DMS53 treated with DMSO at 0.1 percent for 48 hours (cell line): ENCODE results near the gene HSFX1.
"Not testable (repeated sequence)": the region's sequence is repeated elsewhere in the genome, so short reads cannot be mapped to it uniquely, and the experiment has no call there.

Source experiments
- DNase-seq: peaks from one replicate; lab custom pipeline; 2025; ENCODE audit not compliant: unreplicated experiment; lab: John Stamatoyannopoulos, UW

HSFX1 gene

GRCh38 chrX:149773768-149774167, at the start of gene HSFX1:
HSFX1 (plus strand) TSS chrX:149774068; CDS start chrX:149774682, 614 bp downstream.
- DNase-seq, result not testable (repeated sequence)

DNA sequence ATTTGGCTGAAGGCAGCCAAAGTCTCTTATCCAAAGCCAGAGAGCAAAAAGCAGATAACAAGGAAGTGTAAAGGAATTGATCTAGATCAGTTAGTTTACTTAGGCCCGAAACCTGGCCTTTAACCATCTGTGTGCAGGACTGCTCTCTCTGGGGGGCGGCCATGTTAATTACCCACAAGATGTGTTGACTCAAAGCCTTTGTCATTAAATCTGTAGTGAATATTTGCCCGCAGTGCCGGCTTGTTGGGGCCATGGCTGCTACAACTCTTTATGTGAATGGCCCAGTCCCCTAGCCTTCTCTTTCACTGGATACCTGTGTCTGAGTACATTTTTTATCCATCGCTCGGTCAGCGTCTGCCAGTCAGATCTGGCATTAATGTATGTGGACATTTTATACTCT, 46.6 kb upstream of the HSFX1 start:
- not testable (repeated sequence) for DNase-seq

GRCh38 chrX:149742269-149742668, 31.6 kb upstream of the HSFX1 start:
- not testable (repeated sequence) for DNase-seq

DNA sequence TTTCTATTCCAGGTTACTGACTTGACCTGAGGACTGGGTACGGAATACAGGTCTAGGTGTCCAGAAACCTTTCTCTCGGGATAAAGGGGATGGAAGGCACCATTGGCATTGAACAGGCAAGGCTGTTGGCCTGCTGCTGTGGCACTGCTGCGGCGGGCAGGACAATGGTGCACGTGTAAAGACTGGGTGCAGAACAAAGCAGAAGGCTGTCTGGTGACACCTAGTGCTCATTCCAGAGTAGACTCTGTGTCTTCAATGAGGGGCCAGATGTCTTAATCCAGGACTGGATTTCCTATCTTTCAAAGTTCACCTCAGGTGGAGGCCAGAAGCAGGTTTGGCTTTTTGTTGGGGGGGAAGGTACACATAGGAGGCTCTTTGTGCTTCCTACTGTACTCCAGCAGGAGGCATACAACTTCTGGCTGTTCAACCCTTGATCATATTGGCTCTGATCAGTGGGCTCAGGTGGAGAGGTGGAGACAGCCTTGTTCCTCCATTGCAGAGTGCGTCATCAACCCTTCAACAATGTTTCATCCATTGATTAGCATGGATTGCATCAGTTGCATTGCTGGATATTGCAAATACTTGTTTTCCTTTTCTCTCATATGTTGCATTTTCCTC, 27.4 kb upstream of the HSFX1 start:
- not testable (repeated sequence) for DNase-seq

DNA sequence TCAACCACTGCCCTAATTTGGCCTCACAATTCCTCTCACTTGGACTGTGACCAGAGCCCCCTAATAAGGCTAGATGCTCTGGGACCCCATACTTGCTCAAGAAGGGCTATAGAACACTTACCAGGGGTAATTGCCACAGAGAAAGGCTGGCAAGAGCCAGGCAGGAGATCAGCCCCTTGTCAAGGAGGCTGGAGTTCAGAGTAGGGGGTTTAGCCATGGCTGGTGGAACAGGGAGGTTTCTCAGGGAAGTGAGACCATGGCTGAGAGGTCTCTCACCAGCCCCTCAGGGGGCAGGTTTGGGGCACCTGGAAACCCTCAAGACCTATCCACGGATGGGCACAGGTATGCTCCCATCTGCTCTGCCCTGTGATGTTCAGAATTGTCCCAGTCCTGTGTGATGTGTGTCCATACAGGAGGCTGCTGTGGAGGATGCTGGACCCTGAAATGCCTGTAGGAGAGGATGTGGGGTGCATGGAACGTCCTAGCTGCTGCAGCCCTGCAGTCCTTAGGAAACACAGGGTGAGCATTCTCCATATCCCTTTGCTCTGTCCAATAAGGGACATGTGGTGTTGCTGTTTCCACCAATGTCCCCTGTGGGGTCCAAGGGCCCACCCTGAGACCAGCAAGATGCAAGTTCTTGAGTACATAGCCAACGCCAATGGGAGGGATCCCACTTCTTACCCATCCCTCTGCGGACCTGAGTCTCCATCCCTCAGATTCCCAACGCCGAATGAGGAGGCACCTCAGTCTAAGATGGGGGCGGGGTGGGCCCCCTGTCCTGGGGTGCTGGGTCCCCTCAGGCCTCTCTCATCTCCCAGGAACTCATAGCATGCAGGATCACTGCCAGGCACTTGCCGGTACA, 16.4 kb upstream of the HSFX1 start:
- no peak for DNase-seq

DNA sequence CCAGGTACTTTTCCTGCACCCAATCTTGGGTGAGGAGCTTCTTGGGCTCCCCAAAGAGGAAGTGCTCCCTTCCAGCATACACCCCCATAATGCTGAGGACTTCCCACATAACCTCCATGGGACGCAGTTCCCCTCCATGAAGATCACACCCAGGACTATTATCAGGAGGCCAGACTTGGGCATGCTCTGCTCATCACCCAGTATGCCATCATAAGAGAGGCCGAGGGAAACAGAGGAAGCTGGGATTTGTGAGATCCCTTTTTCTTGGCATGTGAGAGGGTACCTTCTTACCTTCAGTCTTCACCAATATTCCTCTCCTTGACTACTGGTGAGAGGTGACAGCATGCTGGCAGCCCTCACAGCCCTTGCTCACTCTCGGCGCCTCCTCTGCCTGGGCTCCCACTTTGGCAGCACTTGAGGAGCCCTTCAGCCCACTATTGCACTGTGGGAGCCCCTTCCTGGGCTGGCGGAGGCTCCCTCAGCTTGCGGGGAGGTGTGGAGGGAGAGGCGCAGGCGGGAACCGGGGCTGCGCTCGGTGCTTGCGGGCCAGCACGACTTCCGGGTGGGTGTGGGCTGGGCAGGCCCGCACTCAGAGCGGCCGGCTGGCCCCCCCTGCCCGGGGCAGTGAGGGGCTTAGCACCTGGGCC, 15.7 kb upstream of the HSFX1 start:
- DNase-seq, result no peak

- not testable (repeated sequence) for DNase-seq
Observed at GRCh38 chrX:149758715-149759078, 15.2 kb upstream of the HSFX1 start.

- DNase-seq, result no peak
Observed at GRCh38 chrX:149759824-149760223, 14.0 kb upstream of the HSFX1 start.

DNA sequence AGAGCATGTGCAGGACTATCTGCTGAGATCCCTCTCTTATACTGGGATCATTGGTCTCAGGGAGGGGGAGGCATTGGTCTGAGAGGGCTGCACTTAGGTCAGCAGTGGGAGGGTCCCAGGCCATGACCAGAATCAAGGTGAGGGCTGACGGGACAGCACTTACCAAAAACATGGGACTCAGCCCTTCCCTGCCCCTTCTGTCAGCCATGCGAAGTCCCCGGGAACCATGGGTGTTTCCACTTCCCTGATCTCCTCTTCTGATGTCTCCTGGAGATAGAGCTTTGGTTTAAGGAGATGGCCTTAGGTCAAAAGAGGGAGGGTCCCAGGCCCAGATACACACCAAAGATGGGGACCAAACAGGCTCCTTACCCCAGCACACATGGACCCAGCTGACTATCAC, 12.9 kb upstream of the HSFX1 start:
- no peak for DNase-seq

GRCh38 chrX:149761858-149762674, 11.8 kb upstream of the HSFX1 start:
- not testable (repeated sequence) for DNase-seq

- DNase-seq, result no peak
Observed at GRCh38 chrX:149762696-149763614, 10.9 kb upstream of the HSFX1 start.

DNA sequence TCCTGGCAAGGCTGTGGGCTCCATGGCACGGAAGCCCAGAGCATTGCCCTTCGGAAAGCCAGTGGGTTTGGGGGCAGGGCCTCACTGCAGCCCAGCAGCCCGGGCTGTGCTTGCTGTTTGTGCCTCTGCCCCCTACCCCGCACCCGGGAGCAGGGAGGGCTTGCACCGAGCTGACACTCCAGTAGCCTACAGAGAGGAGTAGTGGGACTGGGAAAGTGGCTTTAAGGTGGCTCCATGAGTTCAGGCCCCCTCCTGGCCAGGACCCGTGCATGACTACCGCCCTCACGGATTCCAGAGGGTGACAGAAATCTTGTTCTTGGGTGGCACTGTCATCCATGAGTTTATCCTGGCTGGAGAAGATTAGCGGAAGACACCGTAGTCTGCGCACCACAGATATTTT, 3.5 kb upstream of the HSFX1 start:
- not testable (repeated sequence) for DNase-seq

- DNase-seq, result not testable (repeated sequence)
Observed at GRCh38 chrX:149773026-149773425, 842 bp upstream of the HSFX1 start.

DNA sequence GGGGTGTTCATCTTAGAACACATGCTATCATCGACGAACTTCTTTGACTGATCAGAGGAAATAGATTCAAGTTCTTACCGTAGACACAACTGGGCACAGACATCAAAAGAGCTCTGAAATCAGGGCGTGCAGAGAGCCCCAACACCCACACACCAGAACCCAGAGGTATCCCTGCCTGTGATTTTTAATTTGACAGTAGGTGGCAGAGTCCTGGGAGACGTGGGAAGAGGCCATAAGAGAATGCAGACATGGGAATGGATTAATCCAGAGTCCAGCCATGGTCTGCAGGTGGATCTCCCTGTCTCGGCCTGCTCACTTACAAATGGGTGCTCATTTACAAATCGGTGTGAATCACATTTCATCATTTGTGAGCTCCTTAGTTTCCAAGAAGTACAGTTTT, 4.1 kb downstream of the HSFX1 start:
- DNase-seq, result not testable (repeated sequence)

- DNase-seq, result not testable (repeated sequence)
Observed at GRCh38 chrX:149781727-149782126, 7.9 kb downstream of the HSFX1 start, which contains the start of gene MAGEA9. MAGEA9 (plus strand) TSS chrX:149781930; CDS start chrX:149786211, 4,281 bp downstream.

GRCh38 chrX:149795531-149795930, 21.7 kb downstream of the HSFX1 start:
- DNase-seq, result not testable (repeated sequence)

DNA sequence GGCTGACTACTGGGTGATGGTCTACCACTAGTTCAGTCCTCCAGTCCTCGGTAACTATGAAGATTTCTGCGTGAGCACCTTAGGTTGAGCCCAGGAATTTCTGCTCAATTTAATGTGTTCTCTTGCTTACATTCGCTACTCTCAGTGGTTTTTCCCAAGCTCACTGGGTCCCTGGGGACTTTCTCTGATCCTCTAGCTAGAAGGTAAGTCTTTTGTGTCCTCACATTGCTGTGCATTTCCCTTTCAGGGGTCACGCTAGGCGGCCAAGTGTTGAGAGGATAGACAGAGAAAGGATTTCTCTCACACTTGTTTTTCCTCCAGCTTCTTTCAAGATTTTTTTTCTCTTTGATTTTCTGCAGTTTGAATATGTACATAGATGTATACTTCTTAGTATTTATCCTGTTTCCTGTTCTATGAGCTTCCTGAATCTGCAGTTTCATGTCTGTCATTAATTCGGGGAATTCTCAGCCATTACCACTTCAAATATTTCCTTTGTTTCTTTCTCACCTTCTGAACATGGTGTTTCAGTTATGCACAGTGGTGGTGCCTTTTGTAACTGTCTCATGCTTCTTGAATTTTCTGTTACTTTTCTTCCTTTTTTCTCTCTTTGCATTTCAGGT, 25.3 kb downstream of the HSFX1 start:
- DNase-seq, result no peak

DNA sequence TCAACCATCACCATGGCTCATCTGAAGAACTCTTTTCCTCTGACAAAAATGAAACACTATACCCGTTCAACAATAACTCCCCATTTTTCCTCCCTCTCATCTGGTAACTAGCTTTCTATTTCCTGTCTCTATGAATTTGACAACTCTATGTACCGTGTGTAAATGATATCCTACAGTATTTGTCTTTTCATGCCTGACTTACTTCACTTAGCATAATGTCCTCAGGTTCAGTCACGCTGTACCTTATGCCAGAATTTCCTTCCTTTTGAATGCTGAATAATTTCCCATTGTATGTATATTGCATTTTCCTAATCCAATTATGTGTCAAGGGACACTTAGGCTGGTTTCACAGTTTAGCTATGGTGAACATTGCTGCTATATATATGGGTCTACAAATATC, 26.1 kb downstream of the HSFX1 start:
- DNase-seq, result peak; percentile 78

- no peak for DNase-seq
Observed at GRCh38 chrX:149803458-149804062, 29.7 kb downstream of the HSFX1 start.
